KBM-7 (cell line): ENCODE data around the gene CAND2.

Source experiments
- DNase-seq: peaks from one replicate; pipeline ENCODE4 v3.0.0-alpha.2; 2015
- in situ Hi-C: fragments of 300-500 bp; cut with MboI; formaldehyde crosslinking; loops from 2 replicates; pipeline ENCODE4 v1.14.3; 2020; ENCODE audit warnings: low sequenced_read_pairs, low pct_unique_long_range_greater_than_20kb, mixed read lengths

Gene CAND2

DNA sequence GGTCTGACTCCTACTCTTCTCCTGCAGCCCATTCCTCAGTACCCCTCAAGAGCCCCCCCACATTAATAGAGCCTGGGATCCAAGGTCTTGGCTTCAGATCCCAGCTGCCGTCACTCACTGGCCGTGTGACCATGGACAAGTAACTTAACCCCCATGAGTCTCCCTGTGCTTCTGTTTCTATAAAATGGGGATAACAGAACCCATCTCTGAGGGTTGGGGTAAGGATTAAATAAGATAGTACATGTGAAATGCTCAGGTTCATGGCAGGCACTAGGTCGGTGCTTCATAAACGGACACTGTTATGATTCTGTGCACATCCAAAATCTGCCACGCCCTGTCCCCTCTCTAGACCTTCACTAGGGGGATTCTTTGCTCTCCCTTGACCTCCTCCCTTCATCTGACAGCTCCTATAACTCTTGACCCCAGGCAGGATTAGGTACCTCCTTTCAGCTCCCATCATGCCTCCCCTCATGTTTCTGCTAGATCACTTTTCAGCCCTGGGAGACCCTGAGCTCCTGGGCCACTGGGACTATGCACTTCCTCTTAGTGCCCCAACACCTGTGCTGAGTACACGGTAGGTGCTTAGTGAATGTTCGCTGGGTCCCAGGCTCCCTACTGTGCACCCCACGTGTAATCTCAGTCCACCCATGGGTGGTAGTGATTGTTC is 1.5 kb downstream of the CAND2 start:
- in situ Hi-C loops, result no loop called here
- no peak for DNase-seq

DNA sequence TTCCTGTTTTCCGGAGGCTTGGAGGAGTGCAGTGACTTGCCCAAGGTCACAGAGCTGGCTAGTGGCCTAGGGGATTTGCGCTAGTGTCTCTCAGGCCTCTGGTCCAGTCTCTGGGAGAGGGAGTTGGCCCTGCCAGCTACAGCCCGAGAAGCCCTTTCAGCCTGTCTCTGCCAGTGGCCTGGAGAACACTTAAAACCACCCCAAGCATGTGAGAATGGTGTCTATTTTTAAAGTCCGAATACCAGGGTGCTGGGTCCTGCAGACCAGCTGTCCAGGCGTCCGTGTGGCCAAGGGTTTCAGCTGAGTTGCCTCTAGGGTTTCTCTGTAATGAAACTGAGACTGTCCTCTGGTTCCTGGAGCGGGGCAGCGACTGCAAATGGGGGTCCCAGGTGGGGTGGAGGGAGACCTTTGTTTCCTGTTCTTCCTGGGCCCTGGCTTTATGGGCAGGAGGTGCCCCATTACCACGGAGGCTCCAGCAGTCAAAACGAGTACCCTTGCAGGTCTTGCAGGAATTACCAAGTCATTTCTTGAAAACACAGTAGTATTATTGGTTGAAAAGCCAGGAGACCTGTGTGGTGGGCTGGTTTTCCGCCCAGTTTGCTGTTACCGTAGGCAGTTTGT is 2.2 kb downstream of the CAND2 start:
- DNase-seq, result no peak
- in situ Hi-C loops, result no loop called here

DNA sequence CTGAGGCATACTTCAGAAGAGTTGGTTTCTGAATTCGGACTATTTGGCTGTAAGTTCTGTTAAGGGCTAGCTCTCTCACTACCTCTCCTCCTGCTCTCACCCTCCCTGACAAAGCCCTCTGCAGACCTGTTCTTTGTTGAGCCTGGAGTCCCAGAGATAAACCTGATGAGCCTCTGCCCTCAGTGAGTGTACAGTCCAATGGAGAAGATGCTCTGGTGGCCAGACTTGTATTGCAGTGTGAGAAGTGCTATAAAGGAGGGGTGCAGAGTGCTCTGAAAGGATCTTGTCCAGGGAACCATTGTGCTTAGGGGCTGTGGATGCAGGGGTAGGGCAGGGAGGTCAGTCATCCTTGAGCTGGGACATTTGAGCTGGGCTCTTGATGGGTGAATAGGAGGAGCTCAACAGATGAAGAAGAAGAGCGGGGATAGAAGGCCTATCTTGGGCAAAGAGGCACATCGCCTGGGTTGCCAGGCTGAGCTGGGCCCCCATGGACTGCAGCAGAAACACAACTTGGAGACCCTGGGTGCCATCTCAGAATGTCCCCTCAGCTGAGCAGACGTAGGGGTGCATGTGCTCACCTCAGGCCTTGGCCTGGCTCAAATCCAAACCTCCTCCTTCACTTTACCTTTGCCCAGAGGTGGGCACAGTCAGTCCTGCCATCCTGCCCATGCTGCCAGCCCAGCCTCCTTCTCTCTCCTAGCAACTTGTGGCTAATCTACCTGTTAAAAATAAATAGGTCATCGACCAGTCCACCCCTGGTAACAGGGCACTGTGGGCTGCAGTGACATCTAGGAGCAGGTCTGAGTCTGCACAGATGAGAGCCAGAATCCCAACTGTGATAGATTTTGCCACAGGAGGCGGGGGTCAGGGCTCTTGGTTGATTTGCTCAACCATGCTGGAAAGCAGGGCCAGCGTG is 3.3 kb downstream of the CAND2 start:
- in situ Hi-C loops, result no loop called here
- no peak for DNase-seq

- no peak for DNase-seq
- in situ Hi-C loops, result no loop called here
Measured at GRCh38 chr3:12803371-12803770, 6.9 kb downstream of the CAND2 start.

DNA sequence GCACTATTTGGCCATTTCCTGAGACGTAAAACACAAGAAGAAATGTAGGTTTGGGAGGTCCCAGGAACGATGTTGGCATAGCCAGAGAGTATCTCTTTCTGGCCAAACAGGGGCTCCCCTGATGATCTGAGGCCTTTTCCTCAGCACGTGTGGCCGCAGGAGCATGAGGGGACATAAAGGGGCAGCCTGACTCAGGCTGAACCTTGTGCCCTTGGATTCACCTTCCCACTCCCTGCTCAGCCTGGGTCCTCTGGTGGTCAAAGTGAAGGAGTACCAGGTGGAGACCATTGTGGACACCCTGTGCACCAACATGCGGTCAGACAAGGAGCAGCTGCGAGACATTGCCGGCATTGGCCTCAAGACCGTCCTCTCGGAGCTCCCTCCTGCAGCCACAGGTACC is 10.6 kb downstream of the CAND2 start:
- no peak for DNase-seq
- in situ Hi-C loops, result no loop called here

DNA sequence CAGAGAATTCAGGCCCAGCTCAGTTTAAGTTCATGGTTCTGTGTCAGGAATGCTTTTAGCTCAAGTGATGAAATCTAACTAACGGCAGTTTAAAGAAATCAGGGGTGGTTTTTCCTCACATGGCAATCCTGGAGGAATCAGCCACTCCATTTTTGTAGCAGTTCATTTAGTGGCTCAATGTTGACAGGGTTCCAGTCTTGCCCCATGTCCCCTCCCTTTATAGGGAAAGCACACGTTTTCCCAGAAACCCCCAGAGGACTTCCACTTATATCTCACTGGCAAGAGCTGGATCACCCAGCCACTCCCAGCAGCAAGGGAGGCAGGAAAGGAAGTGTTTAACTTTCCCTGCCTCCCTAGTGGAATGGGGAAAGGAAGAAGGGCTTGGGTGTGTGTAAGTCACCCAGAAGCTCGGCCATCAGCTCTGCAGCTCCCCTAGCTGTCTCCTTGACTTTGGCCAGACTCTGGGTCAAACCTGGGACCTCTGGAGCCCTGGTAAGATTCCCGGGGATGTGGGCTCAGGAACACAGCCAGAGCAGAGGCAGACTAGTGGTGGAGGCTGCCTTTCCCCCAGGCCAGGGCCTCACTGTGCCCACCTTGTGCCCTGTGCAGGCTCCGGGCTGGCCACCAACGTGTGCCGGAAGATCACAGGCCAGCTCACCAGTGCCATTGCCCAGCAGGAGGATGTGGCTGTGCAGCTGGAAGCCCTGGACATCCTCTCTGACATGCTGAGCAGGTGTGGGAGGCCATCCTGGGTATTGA is 11.3 kb downstream of the CAND2 start:
- DNase-seq, result no peak
- in situ Hi-C loops, result no loop called here

DNA sequence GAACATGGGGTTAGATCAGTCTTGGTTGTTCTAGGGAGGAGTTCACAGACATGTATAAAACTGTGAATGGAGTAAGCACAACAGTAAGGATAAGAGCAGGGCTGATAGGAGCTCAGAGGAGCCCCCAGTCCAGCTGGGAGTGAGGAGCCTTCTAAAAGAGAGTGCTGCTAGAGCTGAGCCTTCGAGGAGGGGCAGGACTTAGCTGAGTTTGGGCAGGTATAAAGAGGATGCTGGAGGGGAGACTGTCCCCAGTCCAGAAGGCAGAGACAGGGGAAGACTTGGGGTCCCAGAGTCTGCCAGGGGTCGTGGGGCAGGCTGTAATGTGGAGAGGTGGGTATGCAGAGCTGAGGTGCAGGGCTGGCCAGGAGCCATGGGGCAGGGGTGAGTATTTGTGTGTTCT is 12.1 kb downstream of the CAND2 start:
- DNase-seq, result no peak
- in situ Hi-C loops, result no loop called here

DNA sequence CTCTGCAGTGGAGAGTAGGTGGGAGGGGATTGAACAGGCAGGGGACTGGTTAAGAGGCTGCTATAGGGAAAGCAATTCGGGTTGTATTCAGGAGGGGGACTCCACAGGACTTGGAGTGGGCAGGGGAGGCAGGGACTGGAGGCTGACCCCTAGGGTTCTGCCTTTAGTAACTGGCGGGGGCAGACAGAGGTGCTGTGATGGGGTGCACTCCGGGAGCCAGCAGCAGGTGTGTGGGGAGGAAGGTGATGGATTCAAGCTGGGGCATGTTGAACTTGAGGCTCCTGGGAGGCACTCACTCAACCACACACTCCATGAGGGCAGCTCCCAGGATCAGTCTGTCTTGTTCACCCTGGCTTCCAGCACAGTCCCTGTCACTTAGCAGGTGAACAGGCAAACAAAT is 12.5 kb downstream of the CAND2 start:
- in situ Hi-C loops, result no loop called here
- no peak for DNase-seq

DNA sequence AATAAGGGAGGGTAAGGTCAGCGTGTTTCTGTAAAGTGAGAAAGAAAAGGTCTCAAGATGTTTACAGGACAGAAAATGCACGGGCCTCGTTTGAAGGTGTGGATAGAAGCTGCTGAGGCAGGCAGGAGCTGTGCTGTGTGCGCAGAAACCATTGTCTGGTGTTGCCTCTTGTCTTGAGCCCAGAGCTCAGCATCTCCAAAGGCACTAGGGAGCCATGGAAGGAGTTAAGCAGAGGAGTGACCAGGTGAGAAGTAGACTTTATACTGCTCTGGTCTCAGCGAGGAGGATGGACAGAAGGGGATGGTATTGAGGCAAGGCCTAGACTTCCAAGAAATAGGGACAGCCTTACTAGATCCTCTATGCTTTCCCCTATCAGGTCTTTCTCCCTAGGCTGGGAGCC is 13.0 kb downstream of the CAND2 start:
- in situ Hi-C loops, result no loop called here
- DNase-seq, result no peak

- in situ Hi-C loops, result no loop called here
Measured at GRCh38 chr3:12810013-12810780, 13.7 kb downstream of the CAND2 start.

DNA sequence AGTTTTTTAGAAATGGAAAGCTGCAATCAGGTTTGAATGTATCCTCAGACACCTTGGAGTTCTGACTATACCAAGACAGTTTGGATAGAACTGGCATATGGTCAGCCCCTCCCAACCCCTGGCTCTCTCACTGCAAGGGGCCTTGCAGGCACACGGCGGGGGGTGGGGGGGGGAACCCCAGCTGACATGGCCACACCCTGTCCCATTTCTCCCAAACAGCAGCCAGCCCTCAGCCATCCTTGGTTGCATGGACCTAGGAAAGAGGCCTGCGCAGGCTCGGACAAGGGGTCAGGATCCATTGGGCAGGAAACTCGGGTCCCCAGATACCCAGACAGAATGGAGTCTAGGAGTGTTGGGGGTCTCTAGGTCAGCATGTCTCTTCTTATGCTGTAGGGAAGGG is 14.5 kb downstream of the CAND2 start:
- in situ Hi-C loops, result no loop called here
- DNase-seq, result no peak

More at GRCh38 chr3:12810013-12810780, 13.7 kb downstream of the CAND2 start:
- peak; percentile 40 for DNase-seq

DNA sequence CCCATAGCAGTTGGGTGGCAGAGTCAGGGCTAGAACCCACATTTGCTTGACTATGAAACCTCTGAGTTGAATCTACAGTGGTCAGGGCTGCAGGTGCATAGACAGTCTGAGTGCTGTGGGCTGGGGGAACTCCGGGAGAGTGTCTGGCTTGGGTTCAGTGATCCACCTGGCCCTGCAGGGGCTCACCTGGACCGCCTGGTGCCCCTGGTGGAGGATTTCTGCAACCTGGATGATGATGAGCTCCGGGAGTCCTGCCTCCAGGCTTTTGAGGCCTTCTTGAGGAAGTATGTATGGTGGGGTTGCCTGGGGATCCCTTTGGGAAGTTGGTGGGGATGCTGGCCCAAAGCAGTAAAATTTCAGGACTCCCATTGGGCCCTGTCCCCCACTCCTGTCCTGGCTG is 16.3 kb downstream of the CAND2 start:
- DNase-seq, result no peak
- in situ Hi-C loops, result no loop called here

DNA sequence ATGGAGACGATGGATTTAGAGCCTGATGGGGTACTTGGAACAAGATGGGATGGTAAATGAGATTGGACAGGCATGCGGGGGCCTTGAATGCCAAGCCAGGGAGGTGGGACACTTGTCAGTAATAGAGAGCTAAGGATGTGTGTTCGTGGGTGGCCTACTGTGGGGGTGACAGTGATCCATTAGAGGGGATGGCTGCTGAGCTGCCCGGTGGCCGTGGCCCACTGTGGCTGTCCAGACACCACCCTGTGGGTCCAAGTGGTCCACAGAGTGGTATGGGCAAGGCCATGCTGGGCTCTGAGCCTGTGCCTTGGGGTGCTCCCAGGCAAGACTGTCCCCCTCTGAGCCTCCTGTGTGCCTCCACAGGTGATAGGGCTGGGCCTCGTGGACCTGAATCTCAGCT is 17.5 kb downstream of the CAND2 start:
- in situ Hi-C loops, result no loop called here
- no peak for DNase-seq

GRCh38 chr3:12815078-12815477 is 18.6 kb downstream of the CAND2 start:
- in situ Hi-C loops, result no loop called here
- DNase-seq, result no peak

GRCh38 chr3:12815719-12816118 is 19.2 kb downstream of the CAND2 start:
- in situ Hi-C loops, result no loop called here
- DNase-seq, result no peak

DNA sequence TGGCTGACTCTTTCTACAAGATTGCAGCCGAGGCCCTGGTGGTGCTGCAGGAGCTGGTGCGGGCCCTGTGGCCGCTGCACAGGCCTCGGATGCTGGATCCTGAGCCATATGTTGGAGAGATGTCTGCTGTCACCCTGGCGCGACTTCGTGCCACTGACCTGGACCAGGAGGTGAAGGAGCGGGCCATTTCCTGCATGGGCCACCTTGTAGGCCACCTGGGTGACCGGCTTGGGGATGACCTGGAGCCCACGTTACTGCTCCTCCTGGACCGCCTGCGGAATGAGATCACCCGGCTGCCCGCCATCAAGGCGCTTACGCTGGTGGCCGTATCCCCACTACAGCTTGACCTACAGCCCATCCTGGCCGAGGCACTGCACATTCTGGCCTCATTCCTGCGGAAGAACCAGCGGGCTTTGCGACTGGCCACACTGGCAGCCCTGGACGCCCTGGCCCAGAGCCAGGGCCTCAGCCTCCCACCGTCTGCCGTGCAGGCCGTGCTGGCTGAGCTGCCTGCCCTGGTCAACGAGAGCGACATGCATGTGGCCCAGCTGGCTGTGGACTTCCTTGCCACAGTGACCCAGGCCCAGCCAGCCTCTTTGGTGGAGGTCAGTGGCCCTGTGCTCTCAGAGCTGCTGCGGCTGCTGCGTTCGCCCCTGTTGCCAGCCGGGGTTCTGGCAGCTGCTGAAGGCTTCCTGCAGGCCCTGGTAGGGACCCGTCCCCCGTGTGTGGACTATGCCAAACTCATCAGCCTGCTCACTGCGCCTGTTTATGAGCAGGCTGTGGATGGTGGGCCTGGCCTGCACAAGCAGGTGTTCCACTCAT is 20.3 kb downstream of the CAND2 start:
- in situ Hi-C loops, result no loop called here
- DNase-seq, result no peak

GRCh38 chr3:12817343-12817710 is 20.8 kb downstream of the CAND2 start:
- no peak for DNase-seq

GRCh38 chr3:12818273-12818672 is 21.8 kb downstream of the CAND2 start:
- DNase-seq, result no peak
- in situ Hi-C loops, result no loop called here

More at GRCh38 chr3:12817343-12817710, 20.8 kb downstream of the CAND2 start:
- in situ Hi-C loops, result no loop called here
